ENCODE measurements around the gene TMPRSS11A.

DNA sequence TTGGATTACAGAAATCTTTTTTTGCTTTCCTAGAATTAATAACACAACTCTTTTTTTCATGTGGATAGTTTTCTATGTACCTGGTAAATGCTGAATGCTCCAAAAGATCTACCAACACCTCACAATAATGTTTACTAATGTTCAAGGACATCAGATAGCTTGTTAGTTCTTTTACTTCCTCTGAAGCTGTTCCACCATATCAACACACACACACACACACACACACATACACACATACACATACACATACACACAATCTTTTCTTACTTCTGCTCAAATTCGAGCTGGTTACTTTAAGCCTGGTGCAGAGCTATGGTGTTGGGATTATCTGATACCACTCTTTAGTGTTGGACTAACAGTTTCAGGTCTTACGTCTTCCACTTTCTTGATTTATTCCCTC, 51.2 kb downstream of the TMPRSS11A start:
- TF ChIP-seq, protein P1, sequence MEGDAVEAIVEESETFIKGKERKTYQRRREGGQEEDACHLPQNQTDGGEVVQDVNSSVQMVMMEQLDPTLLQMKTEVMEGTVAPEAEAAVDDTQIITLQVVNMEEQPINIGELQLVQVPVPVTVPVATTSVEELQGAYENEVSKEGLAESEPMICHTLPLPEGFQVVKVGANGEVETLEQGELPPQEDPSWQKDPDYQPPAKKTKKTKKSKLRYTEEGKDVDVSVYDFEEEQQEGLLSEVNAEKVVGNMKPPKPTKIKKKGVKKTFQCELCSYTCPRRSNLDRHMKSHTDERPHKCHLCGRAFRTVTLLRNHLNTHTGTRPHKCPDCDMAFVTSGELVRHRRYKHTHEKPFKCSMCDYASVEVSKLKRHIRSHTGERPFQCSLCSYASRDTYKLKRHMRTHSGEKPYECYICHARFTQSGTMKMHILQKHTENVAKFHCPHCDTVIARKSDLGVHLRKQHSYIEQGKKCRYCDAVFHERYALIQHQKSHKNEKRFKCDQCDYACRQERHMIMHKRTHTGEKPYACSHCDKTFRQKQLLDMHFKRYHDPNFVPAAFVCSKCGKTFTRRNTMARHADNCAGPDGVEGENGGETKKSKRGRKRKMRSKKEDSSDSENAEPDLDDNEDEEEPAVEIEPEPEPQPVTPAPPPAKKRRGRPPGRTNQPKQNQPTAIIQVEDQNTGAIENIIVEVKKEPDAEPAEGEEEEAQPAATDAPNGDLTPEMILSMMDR (IDR thresholded peaks at IDR 0.05; ENCODE audit: low read depth, low read length) = no peak
- no peak for TF ChIP-seq POLR2A (IDR thresholded peaks at IDR 0.05; ENCODE audit: extremely low read depth, insufficient read length)
